ENCODE measurements around the gene CALHM3. TPM values are rescaled to one million over a fixed set of nuclear protein-coding genes. Genes with fewer than 3 reads are reported as not detected.

The CALHM3 gene
- total and polyA plus RNA-seq, 2 experiments from 2014 or later = 0.14 to 0.19 TPM

GRCh38 chr10:103457896-103458583, 21.0 kb downstream of the CALHM3 start:
- Histone ChIP-seq H3K27me3 (ENCODE audit: insufficient read depth) (no peaks in the 10 kb centered on the region), H4K20me1 (replicated peaks; ENCODE audit: insufficient read depth) (no peaks in the 10 kb centered on the region), H3K36me3 (ENCODE audit: insufficient read depth) (no peaks in the 10 kb centered on the region), H3K9me2 (ENCODE audit: insufficient read depth) (no peaks in the 10 kb centered on the region), H3F3A (replicated peaks; ENCODE audit: low read depth) (no peaks in the 10 kb centered on the region), H2AFZ (0 out of 2 replicates have a peak overlapping the region, but pooled peaks have one; percentile 76), H3K4me2 (no peak overlapping the region), H3K4me3 (no peak overlapping the region), H3K4me1 (ENCODE audit: insufficient read depth) (no peaks in the 10 kb centered on the region), H3K27ac (ENCODE audit: low read depth) (no peak overlapping the region), H3K79me2 (replicated peaks; ENCODE audit: insufficient read depth) (no peaks in the 10 kb centered on the region)
- TF ChIP-seq REST (IDR thresholded peaks at IDR 0.05; ENCODE audit: unreplicated experiment) (no peak), STAT1 (IDR thresholded peaks at IDR 0.05; ENCODE audit: unreplicated experiment) (no peak), ETS1 (IDR thresholded peaks at IDR 0.05) (no peak), POLR2AphosphoS5 (IDR thresholded peaks at IDR 0.05; ENCODE audit: low read depth) (no peak), ZNF114 (CRISPR knock-in tag; IDR thresholded peaks at IDR 0.05) (no peak), CREB1 (CRISPR knock-in tag; IDR thresholded peaks at IDR 0.05; ENCODE audit: low read depth) (no peak), NANOG (IDR thresholded peaks at IDR 0.05; ENCODE audit: borderline replicate concordance) (no peak), JUNB (IDR thresholded peaks at IDR 0.05; ENCODE audit: unreplicated experiment) (no peak), EZH2 (IDR thresholded peaks at IDR 0.05; ENCODE audit: low read depth, unreplicated experiment) (no peak), ZNF331 (CRISPR knock-in tag; IDR thresholded peaks at IDR 0.05; ENCODE audit: low read depth) (no peak)
- DNase-seq (ENCODE audit: low spot score) (no peak), ATAC-seq (no peak)
- H3K4me3 Mint-ChIP-seq = no peak overlapping the region
- no peak overlapping the region for H3K27ac Mint-ChIP-seq
- H3K4me1 Mint-ChIP-seq = peaks cover 6% of the 10 kb centered on the region
- H3K9me3 Mint-ChIP-seq = no peaks in the 10 kb centered on the region; the same call in 2 of the 3 replicates
- H3K27me3 Mint-ChIP-seq (ENCODE audit: insufficient read depth, low read depth, poor library complexity) = peaks cover 22% of the 10 kb centered on the region
- H3K36me3 Mint-ChIP-seq (ENCODE audit: low read depth) = no peaks in the 10 kb centered on the region; the same call in 2 of the 3 replicates

- DNase-seq (ENCODE audit: low spot score) (no peak), ATAC-seq (no peak)
- no peaks in the 10 kb centered on the region for H4K20me1 ChIP-seq (replicated peaks; ENCODE audit: insufficient read depth)
- no peak overlapping the region for H2AFZ ChIP-seq
- Mint-ChIP-seq H3K36me3 (ENCODE audit: low read depth) (no peaks in the 10 kb centered on the region; the same call in 2 of the 3 replicates), H3K4me1 (peaks cover 6% of the 10 kb centered on the region), H3K27me3 (ENCODE audit: insufficient read depth, low read depth, poor library complexity) (peaks cover 27% of the 10 kb centered on the region), H3K4me3 (no peak overlapping the region), H3K27ac (no peak overlapping the region), H3K9me3 (no peaks in the 10 kb centered on the region; the same call in 2 of the 3 replicates)
- no peak overlapping the region for H3K27ac ChIP-seq (ENCODE audit: low read depth)
- no peaks in the 10 kb centered on the region for H3F3A ChIP-seq (replicated peaks; ENCODE audit: low read depth)
- H3K79me2 ChIP-seq (replicated peaks; ENCODE audit: insufficient read depth) = no peaks in the 10 kb centered on the region
- no peaks in the 10 kb centered on the region; the same call in 1 of the 2 replicates for H3K4me1 ChIP-seq (ENCODE audit: insufficient read depth)
- H3K9me2 ChIP-seq (ENCODE audit: insufficient read depth) = no peaks in the 10 kb centered on the region
- H3K27me3 ChIP-seq (ENCODE audit: insufficient read depth) = no peaks in the 10 kb centered on the region
- no peak overlapping the region for H3K4me2 ChIP-seq
- no peaks in the 10 kb centered on the region for H3K36me3 ChIP-seq (ENCODE audit: insufficient read depth)
- no peak overlapping the region for H3K4me3 ChIP-seq
- TF ChIP-seq STAT1 (IDR thresholded peaks at IDR 0.05; ENCODE audit: unreplicated experiment) (no peak), CTCF (conservative IDR thresholded peaks at IDR 0.05; ENCODE audit: low read depth in 2 of 2) (no peak), ZNF114 (CRISPR knock-in tag; IDR thresholded peaks at IDR 0.05) (no peak), POLR2AphosphoS5 (IDR thresholded peaks at IDR 0.05; ENCODE audit: low read depth) (no peak), ETS1 (IDR thresholded peaks at IDR 0.05) (no peak), ZNF331 (CRISPR knock-in tag; IDR thresholded peaks at IDR 0.05; ENCODE audit: low read depth) (no peak), EZH2phosphoT487 (IDR thresholded peaks at IDR 0.05; ENCODE audit: unreplicated experiment) (no peak)
These were observed 21.8 kb downstream of the CALHM3 start for GRCh38 chr10:103457176-103457712.

Data from GM23338 (cell line).